ENCODE measurements around the gene TRPM4.
"Not testable (repeated sequence)": the region's sequence is repeated elsewhere in the genome, so short reads cannot be mapped to it uniquely, and the experiment has no call there.

Gene TRPM4

DNA sequence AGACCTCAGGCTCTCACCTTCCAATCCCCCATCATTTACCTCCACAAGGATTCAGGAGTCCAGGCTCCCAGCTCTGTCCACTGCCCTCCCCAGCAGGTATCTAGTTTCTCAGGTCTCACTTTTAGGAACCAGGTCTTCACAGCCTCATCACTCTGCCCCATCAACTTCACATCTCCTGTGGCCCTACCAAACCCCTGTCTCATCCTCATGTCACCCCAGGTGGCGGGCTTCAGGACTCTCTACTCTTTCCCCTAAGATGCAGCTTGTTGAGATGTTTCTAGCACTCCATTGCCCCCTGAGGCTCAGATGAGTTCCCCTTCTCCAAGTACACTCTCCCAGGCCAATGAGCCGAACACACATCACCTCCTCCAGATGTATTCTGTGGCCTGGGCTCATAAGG, 36.7 kb upstream of the TRPM4 start:
- H3F3A ChIP-seq (ENCODE audit: insufficient read depth, low read length): 0 out of 2 replicates have a peak, but pooled peaks cover 4% of the 10 kb centered on the region
- H3K9me2 ChIP-seq (replicated peaks; ENCODE audit: insufficient read depth, low read length): no peaks in the 10 kb centered on the region
- H4K20me1 ChIP-seq (ENCODE audit: insufficient read depth, low read length): no peaks in the 10 kb centered on the region
- H3K27me3 ChIP-seq (replicated peaks; ENCODE audit: insufficient read depth, low read length): peaks cover 30% of the 10 kb centered on the region
- DNase-seq: no peak
- H3K27ac ChIP-seq (ENCODE audit: low read length): no peak overlapping the region
- no peak overlapping the region for H3K4me2 ChIP-seq (ENCODE audit: low read depth, low read length)
- H3K9me3 ChIP-seq (replicated peaks; ENCODE audit: insufficient read depth, low read length): no peaks in the 10 kb centered on the region
- no peak overlapping the region for H3K9ac ChIP-seq (ENCODE audit: low read length)
- TF ChIP-seq EZH2 (optimal IDR thresholded peaks at IDR 0.05; ENCODE audit: low read depth, low read length) (no peak), CTCF (IDR thresholded peaks at IDR 0.05; ENCODE audit: low read length) (no peak), EZH2phosphoT487 (IDR thresholded peaks at IDR 0.05; ENCODE audit: low read length) (no peak)
- no peaks in the 10 kb centered on the region for H3K36me3 ChIP-seq (replicated peaks; ENCODE audit: insufficient read depth, low read length)
- no peaks in the 10 kb centered on the region for H3K79me2 ChIP-seq (ENCODE audit: low read length)
- H3K4me1 ChIP-seq (ENCODE audit: low read length): peaks cover 6% of the 10 kb centered on the region
- no peak overlapping the region for H2AFZ ChIP-seq (ENCODE audit: low read length)
- no peak overlapping the region for H3K4me3 ChIP-seq (ENCODE audit: low read length)

- H3K79me2 ChIP-seq (ENCODE audit: low read length); H2AFZ ChIP-seq (ENCODE audit: low read length); H3K9ac ChIP-seq (ENCODE audit: low read length); H3K4me1 ChIP-seq (ENCODE audit: low read length); H3K9me2 ChIP-seq (replicated peaks; ENCODE audit: insufficient read depth, low read length); H3K27ac ChIP-seq (ENCODE audit: low read length); H3F3A ChIP-seq (ENCODE audit: insufficient read depth, low read length); H4K20me1 ChIP-seq (ENCODE audit: insufficient read depth, low read length); H3K36me3 ChIP-seq (replicated peaks; ENCODE audit: insufficient read depth, low read length); H3K4me2 ChIP-seq (ENCODE audit: low read depth, low read length); H3K9me3 ChIP-seq (replicated peaks; ENCODE audit: insufficient read depth, low read length); DNase-seq; H3K4me3 ChIP-seq (ENCODE audit: low read length): not testable (repeated sequence)
- H3K27me3 ChIP-seq (replicated peaks; ENCODE audit: insufficient read depth, low read length): peaks cover 30% of the 10 kb centered on the region
Measured at GRCh38 chr19:49121841-49122240, 35.8 kb upstream of the TRPM4 start.

DNA sequence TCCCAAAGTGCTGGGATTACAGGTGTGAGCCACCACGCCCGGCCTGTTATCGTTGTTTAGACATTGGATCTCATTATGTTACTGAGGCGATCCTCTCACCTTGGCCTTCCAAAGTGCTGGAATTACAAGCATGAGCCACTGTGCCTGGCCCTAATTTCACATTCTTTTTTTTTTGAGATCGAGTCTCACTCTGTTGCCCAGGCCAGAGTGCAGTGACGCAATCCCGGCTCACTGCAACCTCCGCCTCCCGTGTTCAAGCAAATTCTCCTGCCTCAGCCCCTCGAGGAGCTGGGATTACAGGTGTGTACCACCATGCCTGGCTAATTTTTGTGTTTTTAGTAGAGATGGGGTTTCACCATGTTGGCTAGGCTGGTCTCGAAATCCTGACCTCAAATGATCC, 34.3 kb upstream of the TRPM4 start:
- H3K4me1 ChIP-seq (ENCODE audit: low read length); H3F3A ChIP-seq (ENCODE audit: insufficient read depth, low read length); DNase-seq; H3K36me3 ChIP-seq (replicated peaks; ENCODE audit: insufficient read depth, low read length); H4K20me1 ChIP-seq (ENCODE audit: insufficient read depth, low read length); H3K4me2 ChIP-seq (ENCODE audit: low read depth, low read length); H2AFZ ChIP-seq (ENCODE audit: low read length); H3K79me2 ChIP-seq (ENCODE audit: low read length); H3K27ac ChIP-seq (ENCODE audit: low read length); H3K9me2 ChIP-seq (replicated peaks; ENCODE audit: insufficient read depth, low read length); H3K4me3 ChIP-seq (ENCODE audit: low read length); H3K9ac ChIP-seq (ENCODE audit: low read length); H3K9me3 ChIP-seq (replicated peaks; ENCODE audit: insufficient read depth, low read length): not testable (repeated sequence)
- peaks cover 30% of the 10 kb centered on the region for H3K27me3 ChIP-seq (replicated peaks; ENCODE audit: insufficient read depth, low read length)

DNA sequence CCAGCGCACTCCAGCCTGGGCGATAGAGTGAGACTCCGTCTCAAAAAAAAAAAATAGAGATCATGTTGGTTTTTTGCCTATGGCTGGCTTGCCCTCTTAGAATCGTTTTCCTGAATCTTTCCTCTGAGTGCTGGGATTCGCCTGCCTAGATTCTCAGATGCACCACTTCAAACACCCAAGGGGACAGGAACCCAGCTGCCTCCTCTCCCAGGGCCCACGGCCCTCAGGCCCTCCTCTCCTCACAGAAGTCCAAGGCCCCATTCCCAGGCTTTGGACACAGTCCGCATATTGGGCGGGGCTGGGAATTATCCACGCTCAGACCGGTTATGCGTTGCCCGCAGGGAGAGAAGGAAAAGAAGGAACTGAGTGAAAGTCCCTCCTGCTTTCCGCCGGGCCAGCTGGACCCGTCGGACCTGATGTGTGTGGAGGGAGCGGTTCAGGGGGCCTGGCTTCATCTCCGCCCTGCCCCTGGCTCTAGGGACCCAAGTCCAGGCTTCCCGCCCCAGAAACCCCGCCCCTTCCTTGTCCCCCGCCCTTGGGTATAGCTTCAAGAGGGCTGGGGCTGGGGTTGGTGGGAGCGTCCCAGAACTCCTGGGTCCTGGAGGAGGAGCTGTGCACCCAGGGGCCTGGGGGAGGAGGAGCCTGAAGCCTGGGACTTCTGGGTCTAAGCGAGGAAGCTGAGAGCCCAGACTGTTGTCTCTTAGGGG, 32.4 kb upstream of the TRPM4 start:
- no peaks in the 10 kb centered on the region for H3K79me2 ChIP-seq (ENCODE audit: low read length)
- H3K9ac ChIP-seq (ENCODE audit: low read length): no peak overlapping the region
- no peak overlapping the region for H2AFZ ChIP-seq (ENCODE audit: low read length)
- H3K36me3 ChIP-seq (replicated peaks; ENCODE audit: insufficient read depth, low read length): no peaks in the 10 kb centered on the region
- H3K9me2 ChIP-seq (replicated peaks; ENCODE audit: insufficient read depth, low read length): no peaks in the 10 kb centered on the region
- H3K4me1 ChIP-seq (ENCODE audit: low read length): peaks cover 9% of the 10 kb centered on the region
- TF ChIP-seq CTCF (IDR thresholded peaks at IDR 0.05; ENCODE audit: low read length) (no peak), EZH2phosphoT487 (IDR thresholded peaks at IDR 0.05; ENCODE audit: low read length) (no peak), EZH2 (optimal IDR thresholded peaks at IDR 0.05; ENCODE audit: low read depth, low read length) (no peak)
- no peak for DNase-seq
- H3K4me3 ChIP-seq (ENCODE audit: low read length): no peak overlapping the region
- H3K27me3 ChIP-seq (replicated peaks; ENCODE audit: insufficient read depth, low read length): peaks cover 23% of the 10 kb centered on the region
- 0 out of 2 replicates have a peak, but pooled peaks cover 4% of the 10 kb centered on the region for H3F3A ChIP-seq (ENCODE audit: insufficient read depth, low read length)
- no peak overlapping the region for H3K27ac ChIP-seq (ENCODE audit: low read length)
- no peaks in the 10 kb centered on the region for H4K20me1 ChIP-seq (ENCODE audit: insufficient read depth, low read length)
- H3K4me2 ChIP-seq (ENCODE audit: low read depth, low read length): no peak overlapping the region
- H3K9me3 ChIP-seq (replicated peaks; ENCODE audit: insufficient read depth, low read length): no peaks in the 10 kb centered on the region

Data from MM.1S (cell line).